IPS DF 6.9 (cell line): ENCODE results near the gene GAS6.
"Not testable (repeated sequence)": the region's sequence is repeated elsewhere in the genome, so short reads cannot be mapped to it uniquely, and the experiment has no call there.

Source experiments
- DNase-seq: peaks from one replicate; pipeline ENCODE4 v3.0.0-alpha.2; 2013; ENCODE audit warnings: low read depth, low spot score
- H3K27ac ChIP-seq: one replicate; pipeline ENCODE4 v1.5.1; 2013; ENCODE audit warnings: low read length, control low read depth
- H3K27me3 ChIP-seq: 2 replicates; pipeline ENCODE4 v1.6.1; 2013; ENCODE audit warnings: mild to moderate bottlenecking, low read length; ENCODE audit not compliant: control insufficient read depth, insufficient read depth
- H3K36me3 ChIP-seq: 2 replicates; pipeline ENCODE4 v1.6.1; 2013; ENCODE audit warnings: low read length; ENCODE audit not compliant: control insufficient read depth, insufficient read depth
- H3K4me1 ChIP-seq: 2 replicates; pipeline ENCODE4 v1.6.1; 2013; ENCODE audit warnings: low read length; ENCODE audit not compliant: control insufficient read depth, insufficient read depth
- H3K4me3 ChIP-seq: 2 replicates; pipeline ENCODE4 v1.5.1; 2013; ENCODE audit warnings: mild to moderate bottlenecking, low read length
- H3K9me3 ChIP-seq: 2 replicates; pipeline ENCODE4 v1.6.1; 2013; ENCODE audit warnings: low read length, inconsistent platforms; ENCODE audit not compliant: control insufficient read depth, insufficient read depth
- WGBS: extraction: QIAGEN DNeasy Blood & Tissue Kit; methylation state at CpG from one replicate; pipeline ENCODE4 v1.1.7; 2013; ENCODE audit warnings: mixed read lengths, missing lambda C conversion rate; ENCODE audit not compliant: insufficient read length, insufficient coverage; 5-methylcytosine and 5-hydroxymethylcytosine counted together

GAS6 gene

DNA sequence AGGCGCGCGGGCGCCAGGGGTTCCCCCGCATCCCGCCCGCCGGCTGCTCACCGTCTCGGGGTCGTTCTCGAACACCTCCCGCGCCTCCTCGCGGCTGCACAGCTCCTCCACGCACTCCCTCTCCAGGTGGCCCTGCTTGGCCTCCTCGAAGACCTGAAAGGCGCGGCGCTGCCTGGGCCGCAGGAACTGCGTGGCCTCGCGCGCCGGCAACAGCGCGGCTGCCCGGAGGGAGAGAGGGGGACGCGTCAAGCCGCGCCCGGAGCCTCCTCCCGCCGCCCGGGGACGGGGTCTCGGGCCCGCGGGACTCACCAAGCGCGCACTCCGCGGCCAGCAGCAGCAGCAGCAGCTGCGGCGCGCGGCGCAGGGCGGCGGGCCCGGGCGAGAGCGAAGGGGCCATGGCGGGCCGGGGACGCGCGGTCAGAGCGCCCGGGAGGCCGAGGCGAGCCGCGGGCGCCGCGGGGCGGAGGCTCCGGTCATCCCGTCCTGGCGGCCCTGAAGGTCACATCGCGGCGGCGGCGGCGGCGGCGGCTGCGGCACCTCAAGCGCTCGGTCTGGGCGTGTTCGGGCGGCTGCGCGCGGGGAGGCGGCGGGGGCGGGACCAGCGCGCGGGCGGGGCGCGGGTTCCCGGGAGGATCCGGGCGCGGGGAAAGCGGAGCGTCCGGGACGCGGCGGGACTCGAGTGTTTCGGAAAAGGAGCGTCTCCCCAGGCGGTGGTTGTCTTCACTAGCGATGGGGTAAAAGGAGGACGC, at the start of gene GAS6:
Gene GAS6 (minus strand): TSS at position 553 of the 749 bp plus-strand sequence. CDS start 156 bp downstream, at position 397.
- Histone ChIP-seq H3K4me3 (peak within 1 kb of the TSS; percentile 64; the same call in 1 of the 2 replicates), H3K27me3 (peaks cover 5% of the 10 kb centered on the region; the same call in 1 of the 2 replicates), H3K27ac (no peak within 1 kb of the TSS), H3K4me1 (peaks cover 19% of the 10 kb centered on the region), H3K9me3 (no peaks in the 10 kb centered on the region), H3K36me3 (no peaks in the 10 kb centered on the region; the same call in 1 of the 2 replicates)
- no peak for DNase-seq
- whole genome bisulfite sequencing = no CpG with 5 or more reads among the region's 116 CpGs

GRCh38 chr13:113913408-113913807, 49.5 kb upstream of the GAS6 start:
- not testable (repeated sequence) for DNase-seq, H3K4me3 ChIP-seq, H3K36me3 ChIP-seq, H3K27me3 ChIP-seq, H3K27ac ChIP-seq, H3K4me1 ChIP-seq, H3K9me3 ChIP-seq
- WGBS = no CpG with 5 or more reads among the region's 8 CpGs

- Histone ChIP-seq H3K4me3 (no peak overlapping the region), H3K27ac (no peak overlapping the region), H3K9me3 (no peaks in the 10 kb centered on the region), H3K4me1 (no peaks in the 10 kb centered on the region), H3K36me3 (no peaks in the 10 kb centered on the region), H3K27me3 (no peaks in the 10 kb centered on the region)
- DNase-seq = no peak
- WGBS = no CpG with 5 or more reads among the region's 3 CpGs
These were observed 48.7 kb upstream of the GAS6 start for GRCh38 chr13:113912596-113912995.

- Histone ChIP-seq H3K4me3 (no peak overlapping the region), H3K9me3 (no peaks in the 10 kb centered on the region), H3K4me1 (no peaks in the 10 kb centered on the region), H3K27ac (no peak overlapping the region), H3K27me3 (no peaks in the 10 kb centered on the region), H3K36me3 (no peaks in the 10 kb centered on the region)
- no CpG with 5 or more reads among the region's 17 CpGs for WGBS
- DNase-seq = no peak
These were observed 44.0 kb upstream of the GAS6 start for GRCh38 chr13:113907635-113908617.

- no peak overlapping the region for H3K27ac ChIP-seq
- H3K9me3 ChIP-seq = no peaks in the 10 kb centered on the region
- WGBS = no CpG with 5 or more reads among the region's 4 CpGs
- no peaks in the 10 kb centered on the region for H3K36me3 ChIP-seq
- H3K27me3 ChIP-seq = no peaks in the 10 kb centered on the region
- H3K4me1 ChIP-seq = no peaks in the 10 kb centered on the region
- no peak for DNase-seq
- H3K4me3 ChIP-seq = no peak overlapping the region
These were observed 42.7 kb upstream of the GAS6 start for GRCh38 chr13:113906571-113906970.

- no CpG with 5 or more reads among the region's 8 CpGs for WGBS
- no peak overlapping the region for H3K27ac ChIP-seq
These were observed 42.1 kb upstream of the GAS6 start for GRCh38 chr13:113905942-113906341.

DNA sequence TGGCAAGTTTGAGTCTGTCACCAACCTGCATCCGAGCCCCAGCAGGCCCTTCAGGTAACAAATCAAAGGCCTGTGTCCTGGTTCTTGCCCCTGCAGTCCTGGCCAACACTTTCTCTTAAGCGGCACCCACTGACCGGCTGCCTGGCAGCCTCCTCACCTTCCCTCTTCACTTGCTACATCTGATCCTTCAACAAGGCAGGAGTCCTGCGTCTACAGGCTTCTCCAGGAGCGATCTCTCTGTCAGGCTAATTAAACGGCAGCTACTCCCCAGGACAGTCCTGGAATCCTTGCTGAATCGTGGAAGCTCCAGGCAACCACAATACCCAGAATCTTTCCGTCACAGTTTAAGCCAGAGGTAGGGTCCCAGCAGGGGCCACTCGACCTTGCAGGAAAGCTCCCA, 41.1 kb upstream of the GAS6 start:
- no peaks in the 10 kb centered on the region for H3K9me3 ChIP-seq
- H3K4me3 ChIP-seq = no peak overlapping the region
- no peaks in the 10 kb centered on the region for H3K36me3 ChIP-seq
- no CpG with 5 or more reads among the region's 9 CpGs for WGBS
- H3K27ac ChIP-seq = no peak overlapping the region
- H3K4me1 ChIP-seq = no peaks in the 10 kb centered on the region
- DNase-seq = no peak
- H3K27me3 ChIP-seq = no peaks in the 10 kb centered on the region

More at GRCh38 chr13:113905942-113906341, 42.1 kb upstream of the GAS6 start:
- Histone ChIP-seq H3K4me1 (no peaks in the 10 kb centered on the region), H3K9me3 (no peaks in the 10 kb centered on the region), H3K27me3 (no peaks in the 10 kb centered on the region), H3K4me3 (no peak overlapping the region), H3K36me3 (no peaks in the 10 kb centered on the region)
- DNase-seq = no peak

- Histone ChIP-seq H3K27ac (no peak overlapping the region), H3K36me3 (no peaks in the 10 kb centered on the region), H3K4me3 (no peak overlapping the region), H3K27me3 (no peaks in the 10 kb centered on the region), H3K9me3 (no peaks in the 10 kb centered on the region), H3K4me1 (no peaks in the 10 kb centered on the region)
- no CpG with 5 or more reads among the region's 8 CpGs for whole genome bisulfite sequencing
- DNase-seq = peak; percentile 27
These were observed 40.5 kb upstream of the GAS6 start for GRCh38 chr13:113904411-113904810.

GRCh38 chr13:113903912-113904311, 40.0 kb upstream of the GAS6 start:
- H3K36me3 ChIP-seq = no peaks in the 10 kb centered on the region
- no peak overlapping the region for H3K4me3 ChIP-seq
- no peaks in the 10 kb centered on the region for H3K27me3 ChIP-seq
- DNase-seq = no peak
- no peak overlapping the region for H3K27ac ChIP-seq
- H3K4me1 ChIP-seq = no peaks in the 10 kb centered on the region
- H3K9me3 ChIP-seq = no peaks in the 10 kb centered on the region
- no CpG with 5 or more reads among the region's 9 CpGs for WGBS

- H3K27me3 ChIP-seq = no peaks in the 10 kb centered on the region
- WGBS = no CpG with 5 or more reads among the region's 20 CpGs
- H3K27ac ChIP-seq = no peak overlapping the region
- DNase-seq = no peak
- H3K36me3 ChIP-seq = no peaks in the 10 kb centered on the region
- H3K4me3 ChIP-seq = no peak overlapping the region
- H3K4me1 ChIP-seq = no peaks in the 10 kb centered on the region
- H3K9me3 ChIP-seq = no peaks in the 10 kb centered on the region
These were observed 39.3 kb upstream of the GAS6 start for GRCh38 chr13:113902986-113903775.
